Stomach (tissue), 9 donors: Measurements from ENCODE around the gene IDNK. TPM values are rescaled to one million over a fixed set of nuclear protein-coding genes. Genes with fewer than 3 reads are reported as not detected.
A peak's percentile ranks its signal among the peaks of the same experiment; 100 is the strongest.

Experiments
- DNase-seq, 2 donors: peaks; one replicate each; pipeline versions ENCODE4 v3.0.0 to v3.0.0-alpha.2; 2013 to 2019
- H3K27ac ChIP-seq, 5 donors: fragments of 200-600 bp in 4 of 5; sonication (generic) in 4 of 5; one replicate each; pipeline ENCODE4 v1.5.1; 2013 to 2019; ENCODE audit warnings: mild to moderate bottlenecking in 1 of 5, moderate library complexity in 1 of 5
- H3K27me3 ChIP-seq, 3 donors: fragments of 200-600 bp; sonication (generic); one replicate each; pipeline ENCODE4 v1.5.1; 2017 to 2019; ENCODE audit warnings: mixed run types in 1 of 3
- H3K36me3 ChIP-seq, 4 donors: fragments of 200-600 bp; sonication (generic); 1 replicate in 3 of 4; 2 replicates in 1 of 4; pipeline ENCODE4 v1.5.1; 2016 to 2019
- H3K4me1 ChIP-seq, 4 donors: fragments of 200-600 bp; sonication (generic); one replicate each; pipeline ENCODE4 v1.5.1; 2016 to 2019
- H3K4me3 ChIP-seq, 4 donors: fragments of 200-600 bp; sonication (generic) in 3 of 4; one replicate each; pipeline ENCODE4 v1.5.1; 2016 to 2019; ENCODE audit warnings: mild to moderate bottlenecking in 1 of 4
- H3K9me3 ChIP-seq, 4 donors: fragments of 200-600 bp; sonication (generic); one replicate each; pipeline ENCODE4 v1.5.1; 2016 to 2019
- EP300 ChIP-seq: sonication (generic); formaldehyde crosslinking; IDR thresholded peaks from one replicate; pipeline ENCODE4 v1.6.1; 2017; ENCODE audit warnings: antibody characterized with exemption
- POLR2A ChIP-seq, 4 donors: fragments of 450-650 bp; IDR thresholded peaks; one replicate each; pipeline ENCODE4 v1.6.1; 2016; ENCODE audit warnings: antibody characterized with exemption in 4 of 4, control low read depth in 2 of 4, mild to moderate bottlenecking in 1 of 4, moderate library complexity in 1 of 4
- POLR2AphosphoS5 ChIP-seq, 3 donors: sonication (generic); formaldehyde crosslinking; IDR thresholded peaks; one replicate each; pipeline ENCODE4 v1.6.1; 2016; ENCODE audit warnings: antibody characterized with exemption in 3 of 3
- WGBS, 5 donors: extraction: QIAGEN DNeasy Blood & Tissue Kit in 3 of 5; methylation state at CpG; one replicate each; pipeline versions ENCODE4 v1.1.5 to v1.1.7; 2013 to 2018; 5-methylcytosine and 5-hydroxymethylcytosine counted together
- intact Hi-C: fragments of 100-400 bp; cut with DNase I; formaldehyde crosslinking; loops from one replicate; pipeline ENCODE4 v1.15.1; 2023; ENCODE audit warnings: low total_unique reads
- polyA plus RNA-seq, 3 donors: library from polyadenylated mRNA; stranded (reverse); fragments of 200-250 nt; gene quantifications; one replicate each; pipeline ENCODE4 v1.2.3, GENCODE V29; 2013
- total RNA-seq, 5 donors: library from RNA; depleted of rRNA; stranded (reverse); fragments of >200 nt; gene quantifications; one replicate each; pipeline versions ENCODE4 v1.1.0 to v1.2.3, GENCODE V29; 2014 to 2016
- TF ChIP-seq, protein P1 (sequence below), 7 experiments: fragments of 450-650 bp in 4 of 7; fragments of 200-600 bp in 3 of 7; sonication (generic) in 3 of 7; IDR thresholded peaks; one replicate each; pipeline ENCODE4 v1.5.1; 2016 to 2019; ENCODE audit warnings: antibody characterized with exemption in 7 of 7, control low read depth in 2 of 7, mild to moderate bottlenecking in 1 of 7
- donor health status: healthy with polysubstance abuse.
- donor health status: Bipolar disorder and iron deficiency.
- donor health status: healthy.

Gene IDNK
- total and polyA plus RNA-seq, 8 donors = 2.6 to 24.3 (median 8.0) TPM; not detected in 1

DNA sequence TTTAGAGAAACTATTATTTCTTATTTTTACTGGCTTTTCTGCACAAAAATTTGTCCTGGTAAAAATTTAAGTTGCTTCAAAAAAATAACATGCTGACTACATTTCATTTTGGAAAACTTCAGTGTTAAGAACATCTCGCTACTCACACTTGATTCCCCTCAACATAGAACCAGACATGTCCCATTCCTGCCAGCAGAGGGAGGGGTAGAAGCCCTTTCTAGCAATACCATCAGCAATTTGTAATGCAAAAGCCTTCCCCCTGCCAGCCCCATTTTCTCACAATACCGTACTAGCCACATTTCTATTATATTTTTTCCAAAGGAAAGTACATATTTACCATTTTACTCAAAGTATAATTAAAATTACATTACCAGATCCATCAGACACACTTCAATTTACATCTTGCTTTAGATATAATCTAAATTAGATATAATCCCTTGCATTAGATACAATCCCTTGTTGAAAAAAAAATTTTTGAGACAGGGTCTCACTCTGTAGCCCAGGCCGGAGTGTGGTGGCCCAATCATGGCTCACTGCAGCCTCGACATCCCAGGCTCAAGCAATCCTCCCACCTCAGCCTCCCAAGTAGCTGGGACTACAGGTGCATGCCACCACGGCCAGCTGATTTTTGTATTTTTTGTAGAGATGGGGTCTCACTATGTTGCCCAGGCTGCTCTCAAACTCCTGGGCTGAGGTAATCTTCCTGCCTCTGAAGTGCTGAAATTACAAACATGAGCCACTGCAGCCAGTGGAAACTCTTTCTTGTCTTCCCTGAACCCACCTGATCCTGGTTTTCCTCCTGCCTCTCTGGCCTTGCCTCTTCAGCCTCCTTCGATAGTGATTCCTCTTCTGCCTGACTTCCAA lies 39.6 kb upstream of the IDNK start:
- intact Hi-C loops = no loop called here

DNA sequence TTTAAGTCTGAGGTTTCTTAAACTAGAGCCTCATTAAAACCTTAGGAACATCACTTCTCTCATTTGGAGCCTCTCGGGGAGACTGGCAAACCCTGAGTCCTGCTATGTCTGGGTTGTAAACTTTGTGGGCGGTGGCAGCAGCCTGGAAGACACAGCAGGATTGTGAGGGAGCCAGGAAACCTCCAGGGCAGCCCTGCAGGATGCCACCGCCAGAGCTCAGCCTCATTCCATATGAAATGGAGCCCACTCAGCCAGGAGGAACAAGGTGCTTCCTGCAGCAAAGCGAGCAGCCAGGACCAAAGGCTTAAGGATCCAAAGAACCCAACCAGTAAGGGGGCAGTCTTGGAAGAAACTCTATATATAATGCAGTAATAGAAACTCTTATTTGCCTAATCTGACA lies 37.9 kb upstream of the IDNK start:
- DNase-seq = no peak
- 73 to 94% (median 85%) methylated on average over 4 of the region's 4 CpGs for WGBS, 5 donors
- no peaks in the 10 kb centered on the region for H3K4me1 ChIP-seq
- H3K27ac ChIP-seq = no peak overlapping the region
- peaks cover 0 to 11% (median 0%) of the 10 kb centered on the region in 4 donors for H3K36me3 ChIP-seq
- no peak overlapping the region for H3K4me3 ChIP-seq
- TF ChIP-seq, protein P1, sequence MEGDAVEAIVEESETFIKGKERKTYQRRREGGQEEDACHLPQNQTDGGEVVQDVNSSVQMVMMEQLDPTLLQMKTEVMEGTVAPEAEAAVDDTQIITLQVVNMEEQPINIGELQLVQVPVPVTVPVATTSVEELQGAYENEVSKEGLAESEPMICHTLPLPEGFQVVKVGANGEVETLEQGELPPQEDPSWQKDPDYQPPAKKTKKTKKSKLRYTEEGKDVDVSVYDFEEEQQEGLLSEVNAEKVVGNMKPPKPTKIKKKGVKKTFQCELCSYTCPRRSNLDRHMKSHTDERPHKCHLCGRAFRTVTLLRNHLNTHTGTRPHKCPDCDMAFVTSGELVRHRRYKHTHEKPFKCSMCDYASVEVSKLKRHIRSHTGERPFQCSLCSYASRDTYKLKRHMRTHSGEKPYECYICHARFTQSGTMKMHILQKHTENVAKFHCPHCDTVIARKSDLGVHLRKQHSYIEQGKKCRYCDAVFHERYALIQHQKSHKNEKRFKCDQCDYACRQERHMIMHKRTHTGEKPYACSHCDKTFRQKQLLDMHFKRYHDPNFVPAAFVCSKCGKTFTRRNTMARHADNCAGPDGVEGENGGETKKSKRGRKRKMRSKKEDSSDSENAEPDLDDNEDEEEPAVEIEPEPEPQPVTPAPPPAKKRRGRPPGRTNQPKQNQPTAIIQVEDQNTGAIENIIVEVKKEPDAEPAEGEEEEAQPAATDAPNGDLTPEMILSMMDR (IDR thresholded peaks at IDR 0.05) = no peak
- no peak for TF ChIP-seq POLR2AphosphoS5 (IDR thresholded peaks at IDR 0.05)
- TF ChIP-seq POLR2A (IDR thresholded peaks at IDR 0.05) = no peak
- no peak for TF ChIP-seq EP300
- intact Hi-C loops = no loop called here
- no peaks in the 10 kb centered on the region for H3K27me3 ChIP-seq
- H3K9me3 ChIP-seq = no peaks in the 10 kb centered on the region

More for the DNA sequence above, 39.6 kb upstream of the IDNK start:
- Histone ChIP-seq H3K9me3 (peaks cover 0 to 4% (median 0%) of the 10 kb centered on the region in 4 donors), H3K36me3 (peaks cover 0 to 11% (median 0%) of the 10 kb centered on the region in 4 donors), H3K27me3 (no peaks in the 10 kb centered on the region), H3K27ac (no peak overlapping the region), H3K4me3 (no peak overlapping the region), H3K4me1 (no peaks in the 10 kb centered on the region)
- 64 to 67% (median 66%) methylated on average over 6 of the region's 6 CpGs for WGBS, 5 donors
- TF ChIP-seq, protein P1 (IDR thresholded peaks at IDR 0.05) = peak in 5 of 7 experiments; percentile 52 to 76 (median 73)
- no peak for TF ChIP-seq POLR2AphosphoS5 (IDR thresholded peaks at IDR 0.05)
- peak; percentile 54 to 80 for DNase-seq

DNA sequence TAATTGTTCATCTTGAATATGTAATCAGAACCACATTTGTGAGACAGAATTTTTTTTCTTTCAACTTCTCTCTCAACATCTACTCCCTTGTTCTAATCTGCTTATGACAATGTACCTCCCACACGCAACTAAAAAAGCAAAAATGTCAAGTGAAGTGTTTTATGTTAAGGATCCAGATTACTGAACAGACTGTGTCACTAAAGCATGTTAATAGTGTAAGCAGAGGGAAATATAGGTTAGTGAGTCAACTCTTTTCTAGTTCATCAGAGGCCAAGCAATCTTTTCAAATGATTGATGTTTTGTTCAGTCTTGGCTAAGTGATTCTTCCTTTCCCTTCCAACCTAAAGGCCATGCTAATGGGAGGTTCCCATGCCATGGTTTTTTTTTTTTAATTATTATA lies 34.7 kb upstream of the IDNK start:
- WGBS, 5 donors = 41 to 67% (median 56%) methylated on average over 1 of the region's 1 CpG
- Histone ChIP-seq H3K4me1 (no peaks in the 10 kb centered on the region), H3K9me3 (no peaks in the 10 kb centered on the region), H3K27me3 (no peaks in the 10 kb centered on the region), H3K4me3 (no peak overlapping the region), H3K27ac (no peak overlapping the region), H3K36me3 (peaks cover 0 to 11% (median 0%) of the 10 kb centered on the region in 4 donors)
- no peak for TF ChIP-seq EP300
- TF ChIP-seq POLR2A (IDR thresholded peaks at IDR 0.05) = no peak
- no peak for TF ChIP-seq POLR2AphosphoS5 (IDR thresholded peaks at IDR 0.05)
- TF ChIP-seq, protein P1 (IDR thresholded peaks at IDR 0.05) = no peak
- no peak for DNase-seq
- intact Hi-C loops = no loop called here

DNA sequence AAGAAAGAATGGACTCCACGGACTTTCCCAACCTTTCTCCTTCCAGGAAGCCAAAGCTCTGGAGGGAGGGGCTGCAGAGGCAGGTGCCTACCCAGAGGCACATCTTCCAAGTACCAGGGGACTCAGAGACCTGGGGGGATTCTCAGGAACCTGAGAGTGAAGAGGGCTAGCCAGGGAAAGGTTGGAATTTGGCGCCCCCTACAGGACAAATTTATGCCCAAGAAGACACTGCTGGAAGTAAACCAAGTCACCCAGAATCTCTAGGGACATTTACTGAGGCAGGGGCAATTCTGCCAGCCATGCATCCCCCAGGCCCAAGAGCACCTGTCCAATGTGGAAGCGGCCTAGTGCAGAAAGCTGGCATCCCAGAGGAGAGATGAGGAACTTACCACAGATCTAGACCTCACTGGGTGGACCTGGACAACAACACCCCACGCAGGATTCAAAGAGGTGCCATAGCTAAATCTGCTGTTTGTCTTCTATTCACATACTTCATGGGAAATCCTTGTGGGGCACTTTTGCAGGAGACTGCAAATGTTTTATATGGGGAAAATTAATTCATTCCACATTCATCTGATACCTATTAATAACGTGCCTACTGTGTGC lies 25.9 kb upstream of the IDNK start:
- H3K27ac ChIP-seq = no peak overlapping the region
- no peak for TF ChIP-seq EP300
- TF ChIP-seq, protein P1 (IDR thresholded peaks at IDR 0.05) = peak in 3 of 7 experiments; percentile 24 to 56 (median 53)
- peak in 1 of 2 donors; percentile 60 for DNase-seq
- no peak overlapping the region for H3K4me3 ChIP-seq
- no peaks in the 10 kb centered on the region for H3K27me3 ChIP-seq
- intact Hi-C loops = no loop called here
- no peaks in the 10 kb centered on the region for H3K9me3 ChIP-seq
- WGBS, 5 donors = 41 to 57% (median 48%) methylated on average over 5 of the region's 5 CpGs
- H3K36me3 ChIP-seq = no peaks in the 10 kb centered on the region
- H3K4me1 ChIP-seq = no peaks in the 10 kb centered on the region
